ENCODE results near the gene AQP7.

DNA sequence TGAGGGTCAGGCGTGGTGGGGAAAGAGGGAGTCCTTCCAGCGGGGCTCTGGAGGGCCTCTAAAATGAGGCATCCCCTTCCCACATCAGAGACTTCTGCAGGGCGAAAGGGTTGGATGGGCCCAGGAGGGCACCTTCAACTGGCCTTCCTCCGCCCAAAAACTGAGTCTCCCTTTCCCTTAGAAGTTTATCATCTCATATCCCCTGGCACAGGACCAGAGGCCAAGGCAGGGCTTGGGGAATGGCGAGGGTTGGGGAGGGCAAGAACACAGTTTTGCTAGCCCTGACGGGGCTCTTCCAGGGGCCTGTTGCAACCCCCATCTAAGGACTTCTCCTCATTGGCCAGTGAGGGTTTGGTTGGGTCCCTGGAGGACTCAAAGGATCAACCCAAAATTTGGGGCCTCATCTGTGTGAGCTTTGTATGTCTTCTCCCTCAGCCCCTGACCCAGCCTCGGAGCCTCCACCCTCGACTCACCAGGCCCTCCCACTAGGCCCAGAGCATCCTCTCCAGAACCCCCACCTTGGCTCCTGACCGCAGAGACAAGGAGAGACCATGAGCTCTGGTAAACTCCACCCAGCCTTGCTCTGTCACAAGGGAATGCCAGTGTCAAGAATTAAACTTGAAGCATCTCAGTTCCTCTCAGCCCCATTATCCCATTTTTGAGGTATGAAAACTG lies 24.1 kb downstream of the AQP7 start:
- TF ChIP-seq CTCF (IDR thresholded peaks at IDR 0.05; ENCODE audit: insufficient read depth, low read length, poor library complexity, severe bottlenecking): no peak
- TF ChIP-seq EZH2phosphoT487 (conservative IDR thresholded peaks at IDR 0.05; ENCODE audit: low read length): no peak

Data from SU-DHL-6 (cell line).